MM.1S (cell line): ENCODE results near the gene RNU11.
A peak's percentile ranks its signal among the peaks of the same experiment; 100 is the strongest.

Experiments used
- DNase-seq: peaks from one replicate; pipeline ENCODE4 v3.0.0-alpha.2; 2015
- H2AFZ ChIP-seq: fragments of 300-600 bp; sonication (generic); 2 replicates; pipeline ENCODE4 v1.6.0; 2016; ENCODE audit warnings: antibody characterized with exemption, low read length
- H3F3A ChIP-seq: fragments of 300-600 bp; sonication (generic); 2 replicates; pipeline ENCODE4 v1.6.1; 2016; ENCODE audit warnings: mild to moderate bottlenecking, antibody characterized with exemption, low read length, moderate library complexity, mixed read lengths; ENCODE audit not compliant: insufficient read depth
- H3K27ac ChIP-seq: fragments of 300-600 bp; sonication (generic); 2 replicates; pipeline ENCODE4 v1.5.1; 2016; ENCODE audit warnings: mild to moderate bottlenecking, low read length
- H3K27me3 ChIP-seq: fragments of 300-600 bp; sonication (generic); replicated peaks from 2 replicates; pipeline ENCODE4 v1.6.0; 2016; ENCODE audit warnings: low read length; ENCODE audit not compliant: insufficient read depth
- H3K36me3 ChIP-seq: fragments of 300-600 bp; sonication (generic); replicated peaks from 2 replicates; pipeline ENCODE4 v1.6.1; 2016; ENCODE audit warnings: mild to moderate bottlenecking, low read length, mixed read lengths; ENCODE audit not compliant: insufficient read depth
- H3K4me1 ChIP-seq: fragments of 300-600 bp; sonication (generic); 2 replicates; pipeline ENCODE4 v1.6.1; 2016; ENCODE audit warnings: low read length, mixed read lengths
- H3K4me2 ChIP-seq: fragments of 300-600 bp; sonication (generic); 2 replicates; pipeline ENCODE4 v1.6.0; 2016; ENCODE audit warnings: low read depth, low read length
- H3K4me3 ChIP-seq: fragments of 300-600 bp; sonication (generic); 2 replicates; pipeline ENCODE4 v1.5.1; 2016; ENCODE audit warnings: low read length, mixed read lengths
- H3K79me2 ChIP-seq: fragments of 300-600 bp; sonication (generic); 2 replicates; pipeline ENCODE4 v1.6.1; 2016; ENCODE audit warnings: mixed run types, low read length, mixed read lengths
- H3K9ac ChIP-seq: fragments of 300-600 bp; sonication (generic); 2 replicates; pipeline ENCODE4 v1.6.1; 2016; ENCODE audit warnings: low read length, mixed read lengths
- H3K9me2 ChIP-seq: fragments of 300-600 bp; sonication (generic); replicated peaks from 2 replicates; pipeline ENCODE4 v1.6.1; 2016; ENCODE audit warnings: mild to moderate bottlenecking, low read length, mixed read lengths; ENCODE audit not compliant: insufficient read depth
- H3K9me3 ChIP-seq: fragments of 300-600 bp; sonication (generic); replicated peaks from 2 replicates; pipeline ENCODE4 v1.6.1; 2016; ENCODE audit warnings: mild to moderate bottlenecking, low read length, mixed read lengths; ENCODE audit not compliant: insufficient read depth
- H4K20me1 ChIP-seq: fragments of 300-600 bp; sonication (generic); 2 replicates; pipeline ENCODE4 v1.6.1; 2016; ENCODE audit warnings: mild to moderate bottlenecking, low read length, moderate library complexity, mixed read lengths; ENCODE audit not compliant: insufficient read depth
- EZH2 ChIP-seq: fragments of 300-600 bp; sonication (generic); optimal IDR thresholded peaks from 2 replicates; pipeline ENCODE3; 2017; ENCODE audit warnings: low read depth, mild to moderate bottlenecking, antibody characterized with exemption, low read length, mixed read lengths
- EZH2phosphoT487 ChIP-seq: fragments of 300-600 bp; sonication (generic); IDR thresholded peaks from 2 replicates; pipeline ENCODE4 v1.6.1; 2018; ENCODE audit warnings: antibody characterized with exemption, low read length
- TF ChIP-seq, protein P1 (sequence below): fragments of 300-600 bp; sonication (generic); IDR thresholded peaks from 2 replicates; pipeline ENCODE4 v1.5.1; 2016; ENCODE audit warnings: antibody characterized with exemption, low read length, mixed read lengths

Gene RNU11

DNA sequence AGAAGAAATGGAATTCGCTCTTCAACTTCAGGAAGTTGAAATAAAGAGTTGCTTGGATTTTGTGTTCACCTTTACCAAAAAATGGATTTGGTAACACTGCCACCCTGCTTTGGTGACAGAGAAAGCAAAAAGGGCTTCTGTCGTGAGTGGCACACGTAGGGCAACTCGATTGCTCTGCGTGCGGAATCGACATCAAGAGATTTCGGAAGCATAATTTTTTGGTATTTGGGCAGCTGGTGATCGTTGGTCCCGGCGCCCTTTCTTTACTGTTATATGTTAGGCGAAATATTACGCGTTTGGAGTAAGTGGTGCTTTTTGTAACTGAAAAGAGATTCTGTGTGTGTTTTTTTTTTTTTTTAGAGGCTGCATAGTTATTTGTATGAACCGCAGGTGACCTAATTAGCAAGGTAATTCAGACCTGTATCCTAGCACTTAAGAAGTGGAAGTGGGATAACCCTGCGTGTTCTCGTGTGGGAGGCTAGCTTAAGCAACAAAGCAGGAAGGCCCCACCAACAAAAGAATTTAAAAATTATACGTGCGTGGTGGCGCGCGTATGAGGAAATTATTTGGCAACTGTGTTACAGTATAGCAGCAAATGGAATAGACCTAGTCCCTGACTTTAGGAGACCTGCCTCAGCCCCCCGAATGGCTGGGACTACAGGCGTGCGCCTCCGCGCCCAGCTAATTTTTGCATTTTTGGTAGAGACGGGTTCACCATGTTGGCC, at the start of gene RNU11:
RNU11 (plus strand) TSS at position 127 of the 725 bp plus-strand sequence.
- no peaks in the 10 kb centered on the region for H3K36me3 ChIP-seq
- peak within 1 kb of the TSS; percentile 89 for H3K4me2 ChIP-seq
- peak within 1 kb of the TSS; percentile 95 for H3K9ac ChIP-seq
- no peaks in the 10 kb centered on the region for H3K9me2 ChIP-seq
- peak within 1 kb of the TSS; percentile 86 for H2AFZ ChIP-seq
- H3K27ac ChIP-seq = peak within 1 kb of the TSS; percentile 93
- no peaks in the 10 kb centered on the region for H3K9me3 ChIP-seq
- DNase-seq = peak; percentile 96
- peak within 1 kb of the TSS; percentile 62 for H3K4me3 ChIP-seq
- H3K4me1 ChIP-seq = peaks cover 11% of the 10 kb centered on the region
- H4K20me1 ChIP-seq = no peaks in the 10 kb centered on the region
- H3F3A ChIP-seq = peaks cover 16% of the 10 kb centered on the region
- peaks cover 5% of the 10 kb centered on the region; the same call in 1 of the 2 replicates for H3K79me2 ChIP-seq
- TF ChIP-seq, protein P1, sequence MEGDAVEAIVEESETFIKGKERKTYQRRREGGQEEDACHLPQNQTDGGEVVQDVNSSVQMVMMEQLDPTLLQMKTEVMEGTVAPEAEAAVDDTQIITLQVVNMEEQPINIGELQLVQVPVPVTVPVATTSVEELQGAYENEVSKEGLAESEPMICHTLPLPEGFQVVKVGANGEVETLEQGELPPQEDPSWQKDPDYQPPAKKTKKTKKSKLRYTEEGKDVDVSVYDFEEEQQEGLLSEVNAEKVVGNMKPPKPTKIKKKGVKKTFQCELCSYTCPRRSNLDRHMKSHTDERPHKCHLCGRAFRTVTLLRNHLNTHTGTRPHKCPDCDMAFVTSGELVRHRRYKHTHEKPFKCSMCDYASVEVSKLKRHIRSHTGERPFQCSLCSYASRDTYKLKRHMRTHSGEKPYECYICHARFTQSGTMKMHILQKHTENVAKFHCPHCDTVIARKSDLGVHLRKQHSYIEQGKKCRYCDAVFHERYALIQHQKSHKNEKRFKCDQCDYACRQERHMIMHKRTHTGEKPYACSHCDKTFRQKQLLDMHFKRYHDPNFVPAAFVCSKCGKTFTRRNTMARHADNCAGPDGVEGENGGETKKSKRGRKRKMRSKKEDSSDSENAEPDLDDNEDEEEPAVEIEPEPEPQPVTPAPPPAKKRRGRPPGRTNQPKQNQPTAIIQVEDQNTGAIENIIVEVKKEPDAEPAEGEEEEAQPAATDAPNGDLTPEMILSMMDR = no peak
- no peak for TF ChIP-seq EZH2
- H3K27me3 ChIP-seq = no peaks in the 10 kb centered on the region

DNA sequence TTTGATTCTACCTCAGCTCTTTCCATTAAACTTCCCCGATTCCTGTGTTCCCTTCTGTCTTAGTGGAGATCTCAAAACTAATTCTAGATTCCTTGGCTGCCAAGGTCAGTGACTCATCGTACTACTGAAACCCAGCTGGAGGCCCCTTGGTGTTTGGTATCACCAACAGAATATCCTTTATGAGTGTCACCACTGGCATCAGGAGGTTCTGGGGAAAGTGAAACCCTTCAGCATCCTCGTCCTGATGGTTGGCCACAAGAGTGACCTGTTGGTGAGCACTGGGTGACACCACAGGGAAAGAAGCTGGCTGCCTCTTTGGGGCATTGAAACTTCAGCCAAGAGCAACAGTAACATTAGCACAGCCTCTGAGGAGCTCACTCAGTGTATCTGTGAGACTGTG, 46.7 kb upstream of the RNU11 start:
- TF ChIP-seq EZH2 = no peak
- TF ChIP-seq, protein P1 = no peak
- no peak for TF ChIP-seq EZH2phosphoT487
- Histone ChIP-seq H3K9ac (peak overlapping the region; percentile 48), H3K4me3 (no peak overlapping the region; the same call in 1 of the 2 replicates), H3K9me3 (no peaks in the 10 kb centered on the region), H3K9me2 (no peaks in the 10 kb centered on the region), H3K36me3 (no peaks in the 10 kb centered on the region), H3K4me1 (peaks cover 48% of the 10 kb centered on the region), H3K79me2 (0 out of 2 replicates have a peak, but pooled peaks cover 2% of the 10 kb centered on the region), H4K20me1 (no peaks in the 10 kb centered on the region), H3K27ac (peak overlapping the region; percentile 99), H3K4me2 (peak overlapping the region; percentile 54), H3F3A (peaks cover 39% of the 10 kb centered on the region), H3K27me3 (no peaks in the 10 kb centered on the region), H2AFZ (no peak overlapping the region)
- DNase-seq = peak; percentile 91

DNA sequence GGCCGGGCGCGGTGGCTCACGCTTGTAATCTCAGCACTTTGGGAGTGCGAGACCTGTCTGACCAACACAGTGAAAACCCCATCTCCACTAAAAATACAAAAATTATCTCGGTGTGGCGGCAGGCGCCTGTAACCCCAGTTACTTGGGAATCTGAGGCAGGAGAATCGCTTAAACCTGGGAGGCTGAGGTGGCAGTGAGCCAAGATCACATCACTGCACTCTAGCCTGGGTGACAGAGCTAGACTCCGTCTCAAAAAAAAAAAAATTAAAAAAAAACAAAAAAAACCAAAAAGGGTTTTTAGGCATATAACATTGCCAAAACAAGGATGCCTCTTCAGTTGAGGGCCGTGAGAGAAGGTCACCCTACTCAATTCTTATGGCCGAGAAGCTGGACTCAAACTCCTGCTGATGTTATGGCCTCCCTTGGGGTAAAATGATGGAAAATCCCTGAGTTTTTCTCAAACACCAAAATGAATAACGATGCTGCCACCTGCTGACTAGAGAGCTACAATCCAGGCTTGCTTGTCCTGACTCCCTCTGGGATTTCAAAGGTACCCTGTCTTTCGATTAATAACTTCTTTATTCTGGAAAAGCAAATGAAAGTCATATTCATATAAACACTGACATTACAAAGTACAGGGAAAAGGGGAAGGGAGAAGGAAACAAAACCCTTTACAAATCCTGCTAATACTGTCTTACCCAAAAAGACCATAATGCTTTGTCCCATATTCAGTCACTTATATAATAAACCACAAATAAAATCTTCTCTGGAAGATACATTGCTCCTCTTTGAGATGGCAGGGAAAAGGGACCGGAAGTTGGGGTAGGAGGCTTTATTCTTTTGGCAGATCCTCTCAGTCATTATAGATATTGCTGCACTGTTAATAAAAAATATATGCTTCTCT, 45.6 kb upstream of the RNU11 start:
- Histone ChIP-seq H3K36me3 (no peaks in the 10 kb centered on the region), H3K9ac (peak overlapping the region; percentile 48; the same call in 1 of the 2 replicates), H4K20me1 (no peaks in the 10 kb centered on the region), H3K4me3 (no peak overlapping the region), H3K9me3 (no peaks in the 10 kb centered on the region), H3K27me3 (no peaks in the 10 kb centered on the region), H3F3A (peaks cover 39% of the 10 kb centered on the region), H3K79me2 (0 out of 2 replicates have a peak, but pooled peaks cover 2% of the 10 kb centered on the region), H3K27ac (peak overlapping the region; percentile 99), H2AFZ (no peak overlapping the region), H3K4me1 (peaks cover 48% of the 10 kb centered on the region), H3K9me2 (no peaks in the 10 kb centered on the region), H3K4me2 (peak overlapping the region; percentile 54; the same call in 1 of the 2 replicates)
- no peak for TF ChIP-seq EZH2
- TF ChIP-seq, protein P1 = peak; percentile 81
- DNase-seq = peak; percentile 61
